H9 (cell line): ENCODE results near the gene OGA. TPM values are rescaled to one million over a fixed set of nuclear protein-coding genes. Genes with fewer than 3 reads are reported as not detected.
A peak's percentile ranks its signal among the peaks of the same experiment; 100 is the strongest.

ENCODE experiments used
- DNase-seq: peaks from one replicate; pipeline ENCODE4 v3.0.0-alpha.2; 2017
- H2AFZ ChIP-seq: one replicate; pipeline ENCODE4 v1.6.1; 2013; ENCODE audit warnings: mild to moderate bottlenecking, low read length, control low read depth, moderate library complexity
- H2AK5ac ChIP-seq: 2 replicates; pipeline ENCODE4 v1.6.1; 2013; ENCODE audit warnings: low read length, control low read depth, mixed read lengths; ENCODE audit not compliant: insufficient read length
- H2BK120ac ChIP-seq: one replicate; pipeline ENCODE4 v1.6.1; 2013; ENCODE audit warnings: low read depth, mild to moderate bottlenecking, low read length, control low read depth, inconsistent platforms; ENCODE audit not compliant: poor library complexity, severe bottlenecking
- H2BK12ac ChIP-seq: 2 replicates; pipeline ENCODE4 v1.6.1; 2013; ENCODE audit warnings: low read length, control low read depth, mixed read lengths, low read depth; ENCODE audit not compliant: insufficient read length
- H2BK15ac ChIP-seq: 2 replicates; pipeline ENCODE4 v1.6.1; 2013; ENCODE audit warnings: low read depth, low read length, control low read depth
- H2BK20ac ChIP-seq: one replicate; pipeline ENCODE4 v1.6.1; 2013; ENCODE audit warnings: low read depth, mild to moderate bottlenecking, low read length, control low read depth, inconsistent platforms; ENCODE audit not compliant: poor library complexity, severe bottlenecking
- H2BK5ac ChIP-seq: 2 replicates; pipeline ENCODE4 v1.6.1; 2013; ENCODE audit warnings: low read length, control low read depth, mixed read lengths; ENCODE audit not compliant: insufficient read length
- H3K14ac ChIP-seq: 2 replicates; pipeline ENCODE4 v1.6.1; 2013; ENCODE audit warnings: low read length, control low read depth; ENCODE audit not compliant: insufficient read depth
- H3K18ac ChIP-seq: 2 replicates; pipeline ENCODE4 v1.6.1; 2013; ENCODE audit warnings: low read depth, mild to moderate bottlenecking, mixed read lengths, low read length, control low read depth; ENCODE audit not compliant: insufficient read length
- H3K23ac ChIP-seq: 2 replicates; pipeline ENCODE4 v1.6.1; 2013; ENCODE audit warnings: low read length, control low read depth, mixed read lengths, low read depth; ENCODE audit not compliant: insufficient read length
- H3K23me2 ChIP-seq: 2 replicates; pipeline ENCODE4 v1.6.1; 2013; ENCODE audit warnings: low read depth, mild to moderate bottlenecking, mixed read lengths, low read length, control low read depth; ENCODE audit not compliant: insufficient read length, poor library complexity, severe bottlenecking
- H3K27ac ChIP-seq: 2 replicates; pipeline ENCODE4 v1.5.1; 2013; ENCODE audit warnings: low read length, control low read depth, mixed read lengths, low read depth; ENCODE audit not compliant: insufficient read length
- H3K27me3 ChIP-seq: 2 replicates; pipeline ENCODE4 v1.6.1; 2013; ENCODE audit warnings: low read length, control low read depth, inconsistent platforms; ENCODE audit not compliant: insufficient read depth
- H3K4ac ChIP-seq: 2 replicates; pipeline ENCODE4 v1.6.1; 2013; ENCODE audit warnings: low read depth, mild to moderate bottlenecking, control low read depth, inconsistent platforms, low read length, moderate library complexity
- H3K4me1 ChIP-seq: 2 replicates; pipeline ENCODE4 v1.6.1; 2013; ENCODE audit warnings: low read length, control low read depth, inconsistent platforms; ENCODE audit not compliant: insufficient read depth
- H3K4me2 ChIP-seq: 2 replicates; pipeline ENCODE4 v1.6.1; 2013; ENCODE audit warnings: low read length, control low read depth, mixed read lengths; ENCODE audit not compliant: insufficient read length, insufficient read depth
- H3K56ac ChIP-seq: 2 replicates; pipeline ENCODE4 v1.6.1; 2013; ENCODE audit warnings: low read depth, mild to moderate bottlenecking, mixed read lengths, low read length, control low read depth; ENCODE audit not compliant: insufficient read length
- H3K79me1 ChIP-seq: 2 replicates; pipeline ENCODE4 v1.6.1; 2013; ENCODE audit warnings: low read depth, mild to moderate bottlenecking, moderate library complexity, low read length, control low read depth, inconsistent platforms; ENCODE audit not compliant: insufficient read depth, poor library complexity, severe bottlenecking
- H3K79me2 ChIP-seq: 2 replicates; pipeline ENCODE4 v1.6.1; 2013; ENCODE audit warnings: low read length, control low read depth, inconsistent platforms; ENCODE audit not compliant: insufficient read depth
- H3K9ac ChIP-seq: 2 replicates; pipeline ENCODE4 v1.6.1; 2013; ENCODE audit warnings: low read length, control low read depth, mixed read lengths; ENCODE audit not compliant: insufficient read length; ENCODE audit errors: extremely low read depth
- H3K9me3 ChIP-seq: one replicate; pipeline ENCODE4 v1.6.1; 2013; ENCODE audit warnings: low read depth, low read length, inconsistent platforms; ENCODE audit not compliant: control insufficient read depth
- H3T11ph ChIP-seq: one replicate; pipeline ENCODE4 v1.6.1; 2013; ENCODE audit warnings: mild to moderate bottlenecking, low read length, control low read depth, inconsistent platforms
- H4K20me1 ChIP-seq: one replicate; pipeline ENCODE4 v1.6.1; 2013; ENCODE audit not compliant: control insufficient read depth, insufficient read length, insufficient read depth
- H4K5ac ChIP-seq: 2 replicates; pipeline ENCODE4 v1.6.1; 2013; ENCODE audit warnings: low read depth, mild to moderate bottlenecking, mixed read lengths, low read length, control low read depth; ENCODE audit not compliant: insufficient read length
- H4K8ac ChIP-seq: replicated peaks from 2 replicates; pipeline ENCODE4 v1.6.1; 2013; ENCODE audit warnings: low read length, control low read depth, mixed read lengths, low read depth; ENCODE audit not compliant: insufficient read length
- H4K91ac ChIP-seq: 2 replicates; pipeline ENCODE4 v1.6.1; 2013; ENCODE audit warnings: low read depth, mild to moderate bottlenecking, moderate library complexity, mixed read lengths, low read length, control low read depth; ENCODE audit not compliant: insufficient read length
- H3K27ac Mint-ChIP-seq, 3 experiments: 2 replicates in 2 of 3; 3 replicates in 1 of 3; pipeline ENCODE4 v1.8.0; 2020 to 2021; ENCODE audit warnings: mixed read lengths in 3 of 3, mild to moderate bottlenecking in 1 of 3, moderate library complexity in 1 of 3
- H3K27me3 Mint-ChIP-seq: 2 replicates; pipeline ENCODE4 v1.8.0; 2021; ENCODE audit warnings: low read depth, mild to moderate bottlenecking, moderate library complexity, mixed read lengths
- H3K36me3 Mint-ChIP-seq, 3 experiments: 2 replicates in 2 of 3; 3 replicates in 1 of 3; pipeline ENCODE4 v1.8.0; 2020 to 2021; ENCODE audit warnings: low read depth in 3 of 3, mixed read lengths in 3 of 3; ENCODE audit not compliant: insufficient read depth in 1 of 3
- H3K4me1 Mint-ChIP-seq, 2 experiments: 2 replicates each; pipeline ENCODE4 v1.8.0; 2020; ENCODE audit warnings: mixed read lengths in 2 of 2
- H3K4me3 Mint-ChIP-seq, 2 experiments: 2 replicates in 1 of 2; 3 replicates in 1 of 2; pipeline ENCODE4 v1.8.0; 2020 to 2021; ENCODE audit warnings: mild to moderate bottlenecking in 2 of 2, mixed read lengths in 2 of 2, moderate library complexity in 1 of 2
- H3K9me3 Mint-ChIP-seq, 2 experiments: 2 replicates in 1 of 2; 3 replicates in 1 of 2; pipeline ENCODE4 v1.8.0; 2020; ENCODE audit warnings: mild to moderate bottlenecking in 2 of 2, mixed read lengths in 2 of 2, moderate library complexity in 1 of 2
- WGBS: extraction: QIAGEN DNeasy Blood & Tissue Kit; methylation state at CpG from one replicate; pipeline ENCODE4 v1.1.7; 2013; ENCODE audit warnings: missing lambda C conversion rate, low lambda C conversion rate, mixed read lengths; ENCODE audit not compliant: insufficient read length; ENCODE audit errors: extremely low coverage; 5-methylcytosine and 5-hydroxymethylcytosine counted together
- total RNA-seq: library from RNA; stranded (reverse); gene quantifications from 2 replicates; pipeline ENCODE4 v1.2.1, GENCODE V29; 2021
- TF ChIP-seq, protein P1 (sequence below): fragments of 200-600 bp; sonication (generic); conservative IDR thresholded peaks from 3 replicates; pipeline ENCODE4 v1.8.0; 2021; ENCODE audit warnings: antibody characterized with exemption, mild to moderate bottlenecking

OGA gene
- total RNA-seq, 1 experiment from 2014 or later, result 125 TPM

DNA sequence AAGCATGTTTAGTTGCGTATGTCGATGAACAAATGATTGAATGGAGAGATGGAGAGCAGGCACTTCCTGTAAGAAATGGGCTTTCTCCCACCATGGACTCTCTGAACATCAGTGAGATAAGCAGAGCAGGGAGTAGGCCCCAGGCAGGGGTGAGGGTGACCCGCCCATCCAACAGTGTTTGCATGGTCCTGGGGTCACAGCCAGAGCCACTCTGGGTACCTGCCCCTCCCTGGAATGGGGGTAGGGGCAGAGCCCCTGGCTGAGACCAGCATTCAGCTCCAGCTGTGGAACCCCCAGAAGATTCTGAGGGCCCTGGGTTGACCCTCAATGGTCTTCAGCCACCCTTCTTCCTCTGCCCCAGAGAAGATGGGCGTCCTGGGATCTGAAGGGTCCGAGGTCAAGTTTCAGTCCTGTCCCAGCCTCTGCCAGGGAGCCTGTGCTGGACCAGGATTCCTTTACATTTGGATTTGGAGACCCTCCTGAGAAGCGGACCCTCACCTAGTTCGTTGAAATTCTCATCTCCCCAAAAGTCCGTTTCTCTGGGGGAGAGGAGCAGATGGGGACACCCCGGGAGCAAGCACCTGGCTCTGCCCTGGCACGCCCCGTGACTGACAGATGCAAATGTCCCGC, 40.0 kb downstream of the OGA start:
- H2BK12ac ChIP-seq, result no peak overlapping the region
- no peaks in the 10 kb centered on the region for H3K9me3 ChIP-seq
- no peak overlapping the region for H2BK5ac ChIP-seq
- TF ChIP-seq, protein P1, sequence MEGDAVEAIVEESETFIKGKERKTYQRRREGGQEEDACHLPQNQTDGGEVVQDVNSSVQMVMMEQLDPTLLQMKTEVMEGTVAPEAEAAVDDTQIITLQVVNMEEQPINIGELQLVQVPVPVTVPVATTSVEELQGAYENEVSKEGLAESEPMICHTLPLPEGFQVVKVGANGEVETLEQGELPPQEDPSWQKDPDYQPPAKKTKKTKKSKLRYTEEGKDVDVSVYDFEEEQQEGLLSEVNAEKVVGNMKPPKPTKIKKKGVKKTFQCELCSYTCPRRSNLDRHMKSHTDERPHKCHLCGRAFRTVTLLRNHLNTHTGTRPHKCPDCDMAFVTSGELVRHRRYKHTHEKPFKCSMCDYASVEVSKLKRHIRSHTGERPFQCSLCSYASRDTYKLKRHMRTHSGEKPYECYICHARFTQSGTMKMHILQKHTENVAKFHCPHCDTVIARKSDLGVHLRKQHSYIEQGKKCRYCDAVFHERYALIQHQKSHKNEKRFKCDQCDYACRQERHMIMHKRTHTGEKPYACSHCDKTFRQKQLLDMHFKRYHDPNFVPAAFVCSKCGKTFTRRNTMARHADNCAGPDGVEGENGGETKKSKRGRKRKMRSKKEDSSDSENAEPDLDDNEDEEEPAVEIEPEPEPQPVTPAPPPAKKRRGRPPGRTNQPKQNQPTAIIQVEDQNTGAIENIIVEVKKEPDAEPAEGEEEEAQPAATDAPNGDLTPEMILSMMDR, result no peak
- H4K20me1 ChIP-seq, result peaks cover 2% of the 10 kb centered on the region
- no peak overlapping the region for H2BK120ac ChIP-seq
- no peak overlapping the region for H3K9ac ChIP-seq
- DNase-seq, result no peak
- no peaks in the 10 kb centered on the region for H3K79me1 ChIP-seq
- peak overlapping the region in 1 of 3 experiments; percentile 59; a peak in 1 of 7 replicates for H3K27ac Mint-ChIP-seq
- peaks cover 42% of the 10 kb centered on the region for H3K27me3 ChIP-seq
- peaks cover 54% of the 10 kb centered on the region for H3K27me3 Mint-ChIP-seq
- no peak overlapping the region for H3K4ac ChIP-seq
- no peak overlapping the region for H3K18ac ChIP-seq
- peaks cover 47 to 70% of the 10 kb centered on the region in 2 experiments for H3K4me1 Mint-ChIP-seq
- no peak overlapping the region for H2BK15ac ChIP-seq
- no peak overlapping the region for H4K91ac ChIP-seq
- H2BK20ac ChIP-seq, result no peak overlapping the region
- H3K23ac ChIP-seq, result no peak overlapping the region
- peaks cover 2% of the 10 kb centered on the region; the same call in 1 of the 2 replicates for H3K79me2 ChIP-seq
- H3K27ac ChIP-seq, result no peak overlapping the region
- H3K4me2 ChIP-seq, result peak overlapping the region; percentile 72
- H3T11ph ChIP-seq, result no peak overlapping the region
- H3K36me3 Mint-ChIP-seq, result peaks cover 6 to 9% (median 6%) of the 10 kb centered on the region in 3 experiments; a peak in 5 of 7 replicates
- H3K23me2 ChIP-seq, result peaks cover 38% of the 10 kb centered on the region
- no peak overlapping the region for H2AFZ ChIP-seq
- H3K4me1 ChIP-seq, result peaks cover 5% of the 10 kb centered on the region; the same call in 1 of the 2 replicates
- H4K8ac ChIP-seq, result no peak overlapping the region
- no CpG with 5 or more reads among the region's 12 CpGs for WGBS
- no peak overlapping the region for H4K5ac ChIP-seq
- H2AK5ac ChIP-seq, result no peak overlapping the region
- no peaks in the 10 kb centered on the region; a peak in 1 of 5 replicates for H3K9me3 Mint-ChIP-seq
- no peak overlapping the region for H3K14ac ChIP-seq
- peak overlapping the region; percentile 61 to 86 for H3K4me3 Mint-ChIP-seq
- H3K56ac ChIP-seq, result no peak overlapping the region
